SIG-M5 treated with dmso at 0.1 percent for 504 hours (cell line): ENCODE results near the gene OR6B3.

ENCODE experiments used
- DNase-seq: peaks from one replicate; lab custom pipeline; 2025; ENCODE audit not compliant: unreplicated experiment; lab: John Stamatoyannopoulos, UW

OR6B3 gene

DNA sequence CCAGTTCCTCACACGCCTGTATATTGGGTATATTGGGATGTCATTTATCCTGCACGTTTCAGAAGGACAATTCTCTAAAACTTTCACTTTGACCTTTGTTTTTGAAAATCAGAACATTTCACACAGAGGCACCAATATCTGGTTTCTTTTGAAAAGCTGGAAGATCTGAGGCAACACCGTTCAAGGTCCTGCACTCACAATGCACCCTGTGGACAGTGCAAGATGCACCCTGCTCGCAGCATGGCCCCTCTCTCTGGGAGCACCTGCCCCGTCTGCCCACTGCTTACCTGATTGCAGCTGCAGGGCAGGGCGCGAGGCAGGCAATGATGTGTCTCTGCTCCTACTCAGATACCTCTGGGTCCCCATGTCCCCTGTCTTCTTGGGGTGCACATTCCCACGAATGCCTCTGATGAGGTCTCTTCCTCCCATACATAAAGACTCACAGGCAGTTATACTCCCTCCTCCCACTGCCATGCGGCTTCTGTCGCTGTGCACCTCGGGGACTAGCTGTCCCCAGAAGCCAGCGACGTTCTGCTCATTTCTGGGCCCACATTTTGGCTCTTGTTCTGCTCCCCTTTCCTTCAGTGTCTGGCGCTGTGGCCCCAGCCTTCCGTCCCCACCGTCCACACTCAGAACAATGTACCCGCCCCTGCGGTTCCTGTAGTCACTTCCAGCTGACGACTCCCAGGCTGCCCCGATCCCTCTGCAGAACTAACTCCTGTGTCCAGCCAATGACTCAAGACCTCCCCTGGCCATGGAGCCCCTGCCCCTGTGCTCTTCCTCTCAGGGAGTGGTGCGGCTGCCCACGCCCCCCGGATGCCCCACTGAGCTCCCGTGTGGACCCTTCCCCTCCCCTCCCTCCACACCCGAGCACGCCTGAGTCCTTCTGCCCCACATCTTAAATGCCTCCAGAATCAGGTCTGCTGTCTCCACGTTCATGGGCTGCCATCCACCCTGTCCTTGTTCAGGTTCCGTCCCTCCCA lies at the start of gene OR6B3:
TSS of gene OR6B3 (minus strand) at position 349 of the 983 bp plus-strand sequence.
- no peak for DNase-seq

DNA sequence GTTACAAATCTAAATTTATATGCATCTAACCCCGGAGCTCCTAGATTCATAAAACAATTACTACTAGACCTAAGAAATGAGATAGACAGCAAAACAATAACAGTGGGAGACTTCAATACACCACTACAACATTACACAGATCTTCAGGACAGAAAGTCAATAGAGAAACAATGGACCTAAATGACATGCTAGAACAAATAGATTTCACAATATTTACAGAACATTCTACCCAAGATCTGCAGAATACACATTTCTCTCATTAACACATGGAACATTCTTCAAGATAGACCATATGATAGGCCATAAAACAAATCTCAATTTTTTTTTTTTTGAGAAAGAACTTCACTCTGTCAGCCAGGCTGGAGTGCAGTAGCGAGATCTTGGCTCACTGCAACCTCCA lies 45.0 kb upstream of the OR6B3 start:
- DNase-seq = no peak

DNA sequence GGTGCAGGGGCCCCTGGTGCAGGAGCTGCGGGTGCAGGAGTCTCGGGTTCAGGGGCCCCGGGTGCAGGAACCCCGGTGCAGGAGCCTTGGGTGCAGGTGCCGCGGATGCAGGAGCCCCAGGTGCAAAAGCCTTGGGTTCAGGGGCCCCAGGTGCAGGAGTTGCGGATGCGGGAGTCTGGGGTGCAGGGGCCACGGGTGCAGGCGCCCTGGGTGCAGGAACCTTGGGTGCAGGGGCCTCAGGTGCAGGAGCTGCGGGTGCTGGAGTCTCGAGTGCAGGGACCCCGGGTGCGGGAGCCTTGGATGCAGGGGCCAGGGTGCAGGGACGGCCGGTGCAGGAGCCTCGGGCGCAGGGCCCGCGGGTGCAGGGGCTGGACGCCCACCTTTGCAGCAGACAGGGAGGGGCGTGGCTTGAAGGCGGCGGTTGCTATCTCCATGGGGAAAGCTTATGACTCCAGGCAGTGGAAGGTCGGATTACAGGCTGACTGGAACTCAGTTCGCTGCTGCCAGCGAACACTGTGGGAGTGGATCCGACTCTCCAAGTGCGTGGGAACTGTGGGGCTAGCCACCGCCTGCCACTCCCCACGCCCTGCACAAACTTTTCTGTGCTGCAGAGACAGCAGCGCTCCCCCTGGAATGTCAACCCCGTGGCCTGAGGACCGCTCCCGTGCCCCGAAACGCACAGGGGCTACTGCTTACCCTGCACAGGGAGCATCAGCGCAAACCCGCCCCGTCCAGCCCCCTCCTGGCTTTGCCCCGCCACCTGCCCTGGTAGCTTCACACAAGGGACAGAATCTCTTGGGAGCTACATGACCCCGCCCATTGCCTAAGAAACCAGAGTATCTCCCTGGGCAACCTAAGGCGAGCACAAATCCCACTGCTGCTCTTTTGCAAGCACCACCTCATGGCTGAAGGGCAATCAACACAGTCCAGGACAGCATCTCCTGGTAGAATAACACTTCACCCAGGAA lies 42.5 kb upstream of the OR6B3 start:
- DNase-seq = no peak

DNA sequence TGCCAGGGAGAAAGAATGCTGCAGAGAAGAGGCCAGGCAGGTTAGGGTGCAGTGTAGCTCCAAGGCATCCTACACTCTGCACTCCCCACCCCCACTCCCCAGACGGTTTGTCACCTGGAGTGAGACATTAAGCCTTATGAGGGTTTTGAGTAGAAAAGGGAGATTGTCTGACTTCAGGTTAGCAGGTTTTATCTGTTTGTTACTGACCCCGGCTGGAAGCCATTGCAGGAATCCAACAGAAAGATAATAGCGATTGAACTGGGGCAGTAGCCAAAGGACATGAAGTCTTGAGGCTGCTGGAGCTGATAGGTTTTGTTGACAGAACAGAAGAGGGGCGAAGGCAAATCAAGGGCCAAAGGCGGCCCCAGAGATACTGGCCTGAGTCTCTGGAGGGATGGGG lies 36.0 kb upstream of the OR6B3 start:
- DNase-seq = no peak

DNA sequence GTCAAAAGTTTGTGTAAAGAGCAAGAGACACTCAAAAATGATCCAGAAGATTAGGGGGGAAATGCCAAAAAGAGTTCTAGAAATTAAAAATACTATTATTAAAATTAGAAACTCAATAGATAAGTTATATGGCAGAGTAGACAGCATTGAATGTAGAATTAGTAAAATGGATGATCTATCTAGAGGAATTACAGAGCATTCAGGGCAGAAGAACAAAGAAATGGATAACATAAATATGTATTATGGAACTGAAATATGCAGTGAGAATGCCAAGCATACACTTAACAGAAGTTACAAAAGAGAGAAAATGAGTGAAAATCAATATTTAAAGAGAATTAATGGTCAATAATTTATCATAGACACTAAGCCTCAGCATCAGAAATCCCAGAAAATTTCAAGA lies 33.2 kb upstream of the OR6B3 start:
- DNase-seq = no peak

DNA sequence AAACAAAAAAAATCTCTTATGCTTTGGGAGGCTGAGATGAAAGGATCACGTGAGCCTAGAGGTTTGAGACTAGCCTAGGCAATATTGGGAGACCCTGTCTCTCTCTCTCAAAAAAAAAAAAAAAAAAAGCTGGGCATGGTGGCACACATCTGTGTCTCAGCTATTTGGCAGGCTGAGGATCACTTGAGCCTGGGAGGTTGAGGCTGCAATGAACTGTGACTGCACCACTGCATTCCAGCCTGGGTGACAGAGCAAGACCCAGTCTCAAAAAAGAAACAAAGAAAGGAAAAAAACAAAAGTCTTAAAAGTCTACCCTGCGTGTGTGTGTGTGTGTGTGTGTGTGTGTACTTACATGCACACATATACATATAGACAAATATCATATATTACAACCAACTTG lies 25.3 kb upstream of the OR6B3 start:
- DNase-seq = no peak

DNA sequence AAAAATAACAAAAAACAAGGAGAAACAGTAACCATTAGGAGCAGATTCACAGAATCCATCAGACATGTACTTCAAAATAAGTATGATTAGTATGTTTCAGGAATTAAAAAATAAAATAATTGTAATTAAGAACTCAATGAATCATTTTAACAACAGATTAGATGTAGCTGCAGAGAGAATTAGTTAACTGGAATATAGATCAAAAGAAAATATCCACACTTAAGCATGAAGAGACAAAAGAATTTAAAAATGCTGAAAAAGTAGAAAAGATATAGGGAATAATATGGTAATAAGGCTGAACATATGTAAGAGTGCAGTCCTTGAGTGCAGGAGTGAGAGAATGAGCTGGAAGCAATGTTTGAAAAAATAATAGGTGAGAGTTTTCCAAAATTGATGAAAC lies 24.1 kb upstream of the OR6B3 start:
- no peak for DNase-seq

DNA sequence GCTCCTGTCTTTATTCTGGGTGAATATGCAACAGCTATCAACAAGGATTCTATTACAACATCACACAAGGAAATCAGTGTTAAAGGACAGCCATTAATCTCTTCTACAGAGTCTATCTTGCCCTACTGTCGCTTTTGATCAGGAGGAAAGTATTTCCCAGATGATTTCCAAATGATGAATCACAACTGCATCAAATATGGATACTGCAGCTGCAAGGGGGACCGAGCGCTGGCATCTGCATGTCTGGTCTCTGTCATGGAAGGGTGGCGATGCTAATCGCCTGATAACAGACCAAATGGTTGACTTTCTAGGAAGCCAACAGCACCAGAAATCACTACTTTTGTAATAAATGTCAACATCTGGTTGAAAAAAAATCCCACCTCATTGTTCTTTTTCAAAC lies 21.2 kb upstream of the OR6B3 start:
- no peak for DNase-seq

DNA sequence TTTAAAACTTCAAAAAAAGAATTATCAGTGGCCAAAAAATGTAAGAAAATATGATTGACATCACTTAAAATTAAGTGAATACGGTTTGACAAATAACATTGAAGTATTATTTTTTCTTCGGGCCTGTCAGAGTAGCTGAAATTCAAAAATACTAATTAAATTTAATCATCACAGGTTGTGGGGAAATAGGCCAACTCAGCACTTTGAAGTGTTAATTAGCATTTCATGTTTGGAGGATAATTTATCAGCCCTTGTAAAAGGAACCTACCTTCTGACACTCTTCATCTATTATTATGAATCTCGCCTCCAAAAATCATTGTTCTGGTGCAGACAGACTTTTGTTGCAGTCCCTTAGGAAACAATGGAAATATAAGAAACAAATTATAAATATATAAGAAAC lies 17.6 kb upstream of the OR6B3 start:
- no peak for DNase-seq

DNA sequence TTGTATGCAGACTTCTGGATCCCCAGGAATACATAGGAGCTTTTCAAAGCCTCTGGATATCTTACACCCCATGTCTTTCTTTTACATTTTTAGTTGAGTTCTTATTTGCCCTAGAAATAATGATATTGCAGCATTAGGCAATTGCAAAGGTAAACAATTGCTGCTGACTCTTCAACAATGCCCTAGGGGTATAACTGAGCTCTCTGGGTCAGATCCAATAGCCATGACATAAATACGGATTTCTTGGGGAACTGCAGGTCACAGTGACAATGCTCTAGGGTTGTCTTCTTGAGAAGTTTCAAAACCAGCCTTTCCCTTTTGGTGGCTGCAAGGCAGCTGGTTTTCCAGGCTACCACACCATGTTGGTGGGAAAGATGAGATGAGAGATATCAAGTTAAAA lies 16.5 kb upstream of the OR6B3 start:
- DNase-seq = no peak

DNA sequence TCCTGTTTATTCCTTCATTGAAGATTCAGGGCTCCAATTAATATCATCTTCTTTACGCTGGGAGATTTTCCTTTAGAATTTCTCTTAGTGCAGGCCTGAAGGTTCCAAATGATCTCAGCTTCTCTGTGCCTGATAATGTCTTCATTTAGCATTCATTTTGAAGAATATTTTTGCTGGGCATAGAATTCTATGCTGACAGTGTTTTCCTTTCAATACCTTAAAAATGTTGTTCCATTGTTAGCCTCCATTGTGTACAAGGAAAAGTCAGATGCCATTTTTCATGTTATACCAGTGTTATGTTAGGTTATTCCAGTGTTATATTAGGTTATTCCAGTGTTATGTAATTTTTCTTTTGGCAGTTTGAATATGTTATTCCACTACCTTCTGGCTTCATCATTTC lies 14.9 kb upstream of the OR6B3 start:
- DNase-seq = no peak

DNA sequence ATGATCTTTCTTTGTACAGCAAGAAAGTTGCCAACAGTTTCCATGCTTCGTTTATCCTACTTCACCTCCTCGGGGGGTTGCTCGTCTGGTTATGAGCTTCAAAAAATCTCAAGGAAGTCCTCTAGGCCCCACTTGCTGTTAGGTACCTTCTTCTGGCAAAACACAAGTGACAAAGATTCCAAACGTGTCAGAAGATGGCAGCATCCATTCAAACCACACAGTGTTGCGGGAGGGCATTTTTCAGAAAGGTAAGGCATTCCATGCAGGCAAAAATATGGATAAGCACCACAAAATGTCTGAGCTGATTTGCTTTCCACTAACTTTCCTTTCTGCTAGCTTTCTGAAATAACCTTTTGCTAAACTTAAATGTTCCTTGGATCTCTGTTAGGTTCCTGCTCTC lies 13.2 kb upstream of the OR6B3 start:
- DNase-seq = no peak

DNA sequence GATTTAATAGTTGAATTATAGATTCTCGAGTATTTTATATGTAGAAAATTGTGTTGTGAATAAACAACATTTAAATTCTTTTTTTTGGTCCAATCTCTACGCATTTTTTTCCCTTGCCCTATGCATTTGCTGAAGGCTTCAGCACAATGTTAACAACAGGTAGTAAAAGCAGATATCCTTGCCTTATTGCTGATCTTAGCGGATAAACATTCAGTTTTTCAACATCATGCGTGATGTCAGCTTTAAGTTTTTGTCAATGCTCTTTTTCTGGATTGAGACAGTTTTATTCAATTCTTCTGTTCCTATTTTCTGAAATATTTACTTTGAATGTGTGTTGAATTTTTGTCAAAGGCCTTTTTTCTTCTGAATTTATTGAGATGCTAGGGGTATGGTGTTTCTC lies 11.6 kb upstream of the OR6B3 start:
- DNase-seq = no peak

DNA sequence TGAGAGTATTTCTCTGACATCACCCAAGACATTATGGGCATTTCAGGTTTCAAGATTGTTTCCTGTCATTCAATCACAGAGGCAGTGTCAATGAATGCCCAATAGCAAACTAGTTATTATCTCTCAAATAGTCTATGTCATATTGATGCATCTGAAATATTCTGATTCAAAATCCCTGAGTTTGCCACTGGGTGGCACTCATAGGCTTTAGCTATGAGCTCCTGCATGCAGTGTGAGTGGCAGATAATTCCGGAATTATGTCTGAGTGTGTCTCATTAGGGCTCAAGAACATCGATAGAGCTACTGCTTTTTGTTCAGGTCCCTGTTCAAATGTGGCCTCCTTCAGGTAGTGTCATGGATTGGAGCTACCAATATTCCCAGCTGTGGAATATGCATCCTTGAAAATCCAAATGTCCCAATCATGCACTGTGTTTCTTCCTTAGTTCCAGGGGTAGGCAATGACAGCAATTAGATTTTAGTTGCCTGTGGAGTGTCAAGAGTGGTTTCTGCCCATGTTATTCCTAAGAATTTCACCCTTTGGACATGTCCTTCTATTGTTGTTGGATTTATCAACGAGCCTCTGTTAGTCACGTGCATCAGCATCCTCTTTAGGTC lies 7.8 kb upstream of the OR6B3 start:
- peak; percentile 51 for DNase-seq

DNA sequence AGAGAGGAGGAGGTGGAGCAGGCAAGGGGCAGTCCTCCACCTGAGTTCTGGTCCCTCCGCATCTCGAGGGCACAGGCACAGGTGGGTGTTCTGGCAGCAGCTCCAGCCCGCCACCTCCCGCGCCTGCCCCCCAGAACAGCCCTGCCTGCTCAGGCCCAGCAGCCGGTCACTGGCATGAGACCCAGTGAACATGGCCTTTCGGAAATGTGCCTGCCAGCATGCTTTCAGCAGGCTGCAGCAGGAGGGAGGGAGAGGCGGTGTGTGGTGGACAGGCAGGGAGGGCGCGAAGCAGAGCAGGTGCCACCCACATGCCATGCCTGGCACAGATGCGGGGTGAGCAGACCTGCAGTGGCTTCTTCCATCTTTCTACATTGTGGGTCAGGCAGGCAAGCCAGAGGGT lies 3.4 kb upstream of the OR6B3 start:
- no peak for DNase-seq

DNA sequence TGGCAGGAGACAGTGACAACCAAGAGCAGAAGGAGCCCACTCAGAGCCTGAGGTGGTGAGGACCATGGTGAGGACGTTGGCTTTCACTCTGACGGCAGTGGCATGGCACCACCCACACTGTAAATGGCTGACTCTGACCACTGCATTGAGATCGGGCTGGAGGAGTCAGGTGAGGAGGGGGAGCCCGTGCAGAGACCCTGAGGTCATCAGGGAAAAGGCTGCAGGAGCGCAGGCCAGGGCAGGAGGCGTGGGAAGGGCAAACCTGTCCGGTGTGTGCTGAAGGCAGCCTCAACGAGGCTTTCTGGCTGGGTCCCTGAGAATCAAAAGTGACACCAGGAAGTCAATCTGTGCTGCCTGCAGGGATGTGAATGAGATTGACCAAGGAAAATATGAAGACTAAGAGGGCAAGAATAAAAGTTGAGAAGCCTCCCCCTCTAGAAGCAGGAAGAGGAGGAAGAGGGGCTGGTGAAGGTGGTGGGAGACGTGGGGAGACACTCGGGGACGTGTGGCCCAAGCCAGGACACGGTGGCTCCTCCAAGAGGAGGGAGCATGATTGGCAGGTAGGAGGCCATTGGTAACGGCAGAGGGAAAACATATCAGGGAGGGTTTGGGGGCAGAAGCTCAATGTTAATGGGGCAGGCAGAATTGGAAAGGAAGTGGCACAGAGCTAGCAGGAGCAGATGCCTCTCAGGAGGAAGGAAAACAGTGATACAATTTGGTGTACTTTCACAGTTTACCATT lies 2.0 kb upstream of the OR6B3 start:
- DNase-seq = no peak

DNA sequence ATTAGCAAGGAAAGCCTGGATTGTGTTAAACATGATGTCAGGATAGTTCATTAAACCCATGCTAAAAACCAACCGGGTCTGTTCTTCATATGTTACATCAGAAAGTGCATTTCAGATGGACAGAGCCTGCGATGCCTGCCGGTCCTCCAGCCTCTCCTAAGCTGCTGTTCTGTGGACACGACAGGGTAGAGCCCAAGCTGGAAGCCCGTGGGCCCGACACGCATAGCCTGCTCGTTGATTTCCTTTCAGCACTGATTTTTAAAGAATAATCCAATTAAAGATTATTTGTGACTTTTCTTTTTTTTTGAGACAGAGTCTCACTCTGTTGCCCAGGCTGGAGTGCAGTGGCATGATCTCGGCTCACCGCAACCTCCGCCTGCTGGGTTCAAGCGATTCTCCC lies 797 bp downstream of the OR6B3 start:
- DNase-seq = no peak

DNA sequence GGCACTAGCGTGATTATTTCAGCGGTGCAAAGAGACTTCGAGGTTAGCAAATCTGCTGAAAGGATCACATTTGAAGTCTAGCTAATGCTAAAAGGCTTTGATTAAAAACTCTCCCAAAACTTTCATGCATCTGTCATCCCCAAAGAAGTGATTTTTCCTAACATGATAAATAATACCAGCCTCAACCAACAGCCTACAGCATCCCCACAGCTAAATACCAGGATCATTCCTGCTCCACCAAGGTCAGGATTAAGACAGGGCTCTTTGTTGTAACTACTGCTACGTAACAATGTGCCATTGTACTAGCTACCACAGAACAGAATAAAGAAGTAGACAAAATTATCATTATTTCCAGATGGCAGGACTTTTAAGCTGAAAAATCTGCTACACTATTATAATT lies 1.6 kb downstream of the OR6B3 start:
- DNase-seq = no peak

DNA sequence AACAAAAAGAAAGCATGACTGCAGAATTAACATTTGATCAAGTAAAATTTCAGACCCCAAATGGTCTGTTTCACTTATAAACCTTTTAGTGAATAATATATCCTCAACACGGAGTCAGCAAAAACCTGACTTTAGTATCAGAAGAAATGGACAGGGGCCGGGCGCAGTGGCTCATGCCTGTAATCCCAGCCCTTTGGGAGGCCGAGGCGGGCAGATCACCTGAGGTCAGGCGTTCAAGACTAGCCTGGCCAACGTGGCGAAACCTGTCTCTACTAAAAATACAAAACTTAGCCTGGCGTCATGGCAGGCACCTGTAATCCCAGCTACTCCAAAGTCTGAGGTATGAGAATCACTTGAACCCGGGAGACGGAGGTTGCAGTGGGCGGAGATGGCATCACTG lies 3.0 kb downstream of the OR6B3 start:
- DNase-seq = no peak

DNA sequence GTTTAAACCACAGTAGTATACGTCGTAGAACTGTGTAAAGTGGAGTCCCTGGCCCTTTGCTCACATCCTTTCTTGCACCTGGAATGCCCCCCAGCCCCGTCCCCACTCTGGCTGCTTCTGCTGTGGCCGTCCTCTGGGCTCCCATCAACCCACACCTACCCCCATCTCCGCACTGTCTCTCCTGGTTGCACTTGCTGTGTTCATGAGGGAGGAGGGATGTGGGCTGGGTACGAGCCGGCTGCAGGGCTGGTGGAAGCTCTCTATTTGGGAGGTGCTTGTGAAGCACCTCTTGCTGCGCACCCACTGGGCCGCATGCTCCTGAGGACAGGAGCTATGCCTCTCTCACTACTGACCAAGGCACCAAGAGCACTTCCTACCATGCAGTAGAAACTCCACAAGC lies 5.1 kb downstream of the OR6B3 start:
- no peak for DNase-seq

DNA sequence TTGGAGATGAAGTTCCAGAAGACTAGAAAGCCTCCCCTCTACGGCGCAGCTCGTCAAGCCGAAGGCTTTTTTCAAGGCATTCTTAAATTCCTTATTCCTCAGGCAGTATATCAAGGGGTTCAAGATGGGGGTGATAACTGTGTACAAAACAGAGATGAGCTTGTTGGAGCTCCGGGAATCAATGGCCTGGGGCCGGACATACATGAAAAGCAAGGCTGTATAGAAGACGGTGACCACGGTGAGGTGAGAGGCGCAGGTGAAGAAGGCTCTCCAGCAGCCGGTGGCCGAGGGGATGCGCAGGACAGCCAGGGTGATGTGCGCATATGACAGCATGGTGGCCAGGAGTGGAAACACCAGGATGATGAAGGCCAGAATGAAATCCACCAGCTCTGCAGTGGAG lies 8.2 kb downstream of the OR6B3 start:
- no peak for DNase-seq
